IPS DF 6.9 (cell line): ENCODE measurements around the gene NCKAP5.

Experiments
- DNase-seq: peaks from one replicate; pipeline ENCODE4 v3.0.0-alpha.2; 2013; ENCODE audit warnings: low read depth, low spot score
- H3K27ac ChIP-seq: one replicate; pipeline ENCODE4 v1.5.1; 2013; ENCODE audit warnings: low read length, control low read depth
- H3K27me3 ChIP-seq: 2 replicates; pipeline ENCODE4 v1.6.1; 2013; ENCODE audit warnings: mild to moderate bottlenecking, low read length; ENCODE audit not compliant: control insufficient read depth, insufficient read depth
- H3K36me3 ChIP-seq: 2 replicates; pipeline ENCODE4 v1.6.1; 2013; ENCODE audit warnings: low read length; ENCODE audit not compliant: control insufficient read depth, insufficient read depth
- H3K4me1 ChIP-seq: 2 replicates; pipeline ENCODE4 v1.6.1; 2013; ENCODE audit warnings: low read length; ENCODE audit not compliant: control insufficient read depth, insufficient read depth
- H3K4me3 ChIP-seq: 2 replicates; pipeline ENCODE4 v1.5.1; 2013; ENCODE audit warnings: mild to moderate bottlenecking, low read length
- H3K9me3 ChIP-seq: 2 replicates; pipeline ENCODE4 v1.6.1; 2013; ENCODE audit warnings: low read length, inconsistent platforms; ENCODE audit not compliant: control insufficient read depth, insufficient read depth
- WGBS: extraction: QIAGEN DNeasy Blood & Tissue Kit; methylation state at CpG from one replicate; pipeline ENCODE4 v1.1.7; 2013; ENCODE audit warnings: mixed read lengths, missing lambda C conversion rate; ENCODE audit not compliant: insufficient read length, insufficient coverage; 5-methylcytosine and 5-hydroxymethylcytosine counted together

Gene NCKAP5

DNA sequence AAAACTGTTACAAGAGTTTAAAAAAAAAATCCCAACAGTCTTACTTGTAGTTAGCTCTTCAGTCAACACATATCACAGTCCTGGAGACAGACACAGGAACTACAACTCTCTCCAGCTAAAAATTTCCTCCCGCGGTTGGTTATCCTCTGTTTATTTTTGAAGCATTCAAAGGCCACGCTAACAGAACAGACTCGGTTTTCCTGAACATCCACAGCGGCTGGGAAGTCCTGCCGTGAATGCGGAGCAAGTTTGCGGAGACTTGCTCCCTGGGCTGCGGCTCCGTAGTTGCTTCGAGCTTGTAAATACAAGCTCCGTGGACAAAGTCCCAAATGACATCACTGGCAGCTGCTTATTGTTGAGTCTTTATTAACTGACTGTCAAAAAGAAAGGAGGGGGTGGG is at the start of gene NCKAP5:
TSS of gene NCKAP5 (minus strand) at position 292 of the 400 bp plus-strand sequence. CDS start 50,937 bp downstream, outside the sequence.
- H3K27ac ChIP-seq: no peak within 1 kb of the TSS
- H3K27me3 ChIP-seq: no peaks in the 10 kb centered on the region
- DNase-seq: no peak
- H3K9me3 ChIP-seq: no peaks in the 10 kb centered on the region
- no peaks in the 10 kb centered on the region for H3K36me3 ChIP-seq
- H3K4me3 ChIP-seq: no peak within 1 kb of the TSS
- WGBS: no CpG with 5 or more reads among the region's 12 CpGs
- H3K4me1 ChIP-seq: peaks cover 5% of the 10 kb centered on the region; the same call in 1 of the 2 replicates

DNA sequence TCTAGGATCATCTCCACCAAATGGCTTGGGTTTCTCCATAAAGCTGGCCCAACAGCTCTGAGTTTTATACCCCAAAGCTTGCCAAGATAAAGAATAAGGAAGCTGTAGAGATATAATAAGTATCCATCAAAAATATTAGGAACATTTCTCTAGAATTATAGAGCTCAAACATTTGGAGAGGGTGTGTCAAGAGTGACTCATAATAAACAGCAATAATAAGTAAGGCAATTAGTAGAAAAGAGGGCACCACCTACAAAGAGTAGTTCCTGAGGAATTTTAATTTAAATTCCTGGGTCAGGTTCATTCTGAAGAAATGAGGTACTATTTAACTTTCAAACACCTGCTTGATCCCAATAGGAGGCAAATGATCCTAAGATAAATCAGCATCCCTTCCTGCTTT is 41.4 kb upstream of the NCKAP5 start:
- Histone ChIP-seq H3K27me3 (no peaks in the 10 kb centered on the region), H3K9me3 (no peaks in the 10 kb centered on the region), H3K27ac (no peak overlapping the region), H3K4me3 (no peak overlapping the region), H3K4me1 (no peaks in the 10 kb centered on the region), H3K36me3 (no peaks in the 10 kb centered on the region)
- DNase-seq: no peak

DNA sequence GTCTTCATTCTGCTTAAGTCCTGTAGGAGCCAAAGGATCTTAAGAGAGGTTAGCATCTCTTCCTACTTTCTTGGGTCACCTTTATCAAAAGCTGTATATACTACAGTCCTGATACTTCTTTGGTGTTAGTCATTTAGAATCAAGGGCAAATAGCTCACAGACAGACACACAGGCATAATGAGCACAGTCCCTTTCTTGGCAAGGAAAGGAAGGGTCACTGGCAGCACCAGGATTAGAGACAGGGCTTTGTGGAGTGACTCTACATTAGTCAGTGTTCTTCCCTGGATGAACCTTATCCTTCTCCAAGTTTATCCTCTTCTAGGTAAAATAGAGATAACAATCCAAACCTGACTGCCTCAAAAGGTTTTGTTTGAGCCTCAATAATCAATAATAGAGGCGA is 40.0 kb upstream of the NCKAP5 start:
- H3K27me3 ChIP-seq: no peaks in the 10 kb centered on the region
- DNase-seq: no peak
- H3K4me3 ChIP-seq: no peak overlapping the region
- H3K27ac ChIP-seq: no peak overlapping the region
- H3K36me3 ChIP-seq: no peaks in the 10 kb centered on the region
- WGBS: no CpG with 5 or more reads among the region's 1 CpG
- H3K9me3 ChIP-seq: no peaks in the 10 kb centered on the region
- H3K4me1 ChIP-seq: no peaks in the 10 kb centered on the region

DNA sequence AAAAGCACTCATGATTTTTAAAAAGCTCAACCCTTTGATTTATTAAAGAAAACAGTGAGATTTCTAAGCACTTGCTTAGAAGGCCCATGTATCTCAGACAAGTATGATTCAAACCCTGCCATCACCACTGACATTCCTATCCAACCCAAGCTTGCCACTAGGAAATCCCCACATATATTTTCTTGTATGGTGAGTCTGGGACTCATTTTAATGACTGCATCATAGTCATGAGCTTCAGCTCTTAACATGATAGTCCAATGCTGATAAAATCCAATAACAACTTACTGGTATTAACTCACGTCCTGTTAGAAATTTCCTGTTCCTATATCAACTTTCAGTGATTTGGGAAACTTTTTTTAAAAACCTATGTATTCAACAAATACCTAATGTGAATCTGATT is 39.4 kb upstream of the NCKAP5 start:
- Histone ChIP-seq H3K4me3 (no peak overlapping the region), H3K27me3 (no peaks in the 10 kb centered on the region), H3K27ac (no peak overlapping the region), H3K9me3 (no peaks in the 10 kb centered on the region), H3K36me3 (no peaks in the 10 kb centered on the region), H3K4me1 (no peaks in the 10 kb centered on the region)
- no peak for DNase-seq
- no CpG with 5 or more reads among the region's 1 CpG for WGBS

DNA sequence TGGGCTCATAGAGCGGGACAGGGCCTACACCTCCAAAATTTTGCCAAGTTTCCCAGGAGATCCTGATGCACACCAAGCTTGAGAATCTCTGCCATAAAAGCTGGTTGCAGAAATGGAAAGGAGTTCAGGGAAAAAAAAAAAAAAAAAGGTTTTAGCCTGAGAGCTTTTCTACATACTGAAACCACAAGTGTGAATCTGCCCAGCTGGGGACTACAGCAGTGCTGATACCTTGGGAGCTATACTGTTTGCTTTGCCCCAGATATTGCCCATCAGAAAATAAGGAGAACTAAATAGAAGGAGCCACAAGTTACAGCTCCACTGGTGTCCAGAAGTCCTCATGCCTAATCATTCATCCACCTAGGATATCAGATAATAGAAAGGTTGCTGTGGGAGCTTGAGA is 38.4 kb upstream of the NCKAP5 start:
- H3K27ac ChIP-seq: no peak overlapping the region
- no CpG with 5 or more reads among the region's 1 CpG for WGBS
- H3K27me3 ChIP-seq: no peaks in the 10 kb centered on the region
- no peak for DNase-seq
- no peak overlapping the region for H3K4me3 ChIP-seq
- H3K36me3 ChIP-seq: no peaks in the 10 kb centered on the region
- no peaks in the 10 kb centered on the region for H3K9me3 ChIP-seq
- H3K4me1 ChIP-seq: no peaks in the 10 kb centered on the region

DNA sequence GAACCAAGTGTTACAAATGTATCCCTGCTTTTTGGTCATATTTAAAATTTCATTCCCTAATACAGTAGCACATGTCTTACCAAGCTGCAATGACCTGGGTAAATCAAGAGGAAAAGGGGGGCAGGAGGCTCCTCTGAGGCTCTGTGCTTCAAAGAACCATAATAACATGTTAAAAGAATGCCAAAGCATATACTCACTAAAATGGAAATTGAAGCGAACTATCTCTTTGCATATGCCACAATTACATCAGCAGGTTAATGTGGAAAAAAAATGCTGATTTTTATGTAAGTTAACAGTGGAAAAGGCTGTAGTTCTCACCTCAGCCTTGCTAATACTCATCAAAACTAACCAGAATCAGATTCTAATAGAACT is 37.5 kb upstream of the NCKAP5 start:
- no CpG with 5 or more reads among the region's 1 CpG for WGBS
- no peak overlapping the region for H3K4me3 ChIP-seq
- no peak for DNase-seq
- no peaks in the 10 kb centered on the region for H3K27me3 ChIP-seq
- H3K4me1 ChIP-seq: no peaks in the 10 kb centered on the region
- no peaks in the 10 kb centered on the region for H3K9me3 ChIP-seq
- no peak overlapping the region for H3K27ac ChIP-seq
- H3K36me3 ChIP-seq: no peaks in the 10 kb centered on the region

DNA sequence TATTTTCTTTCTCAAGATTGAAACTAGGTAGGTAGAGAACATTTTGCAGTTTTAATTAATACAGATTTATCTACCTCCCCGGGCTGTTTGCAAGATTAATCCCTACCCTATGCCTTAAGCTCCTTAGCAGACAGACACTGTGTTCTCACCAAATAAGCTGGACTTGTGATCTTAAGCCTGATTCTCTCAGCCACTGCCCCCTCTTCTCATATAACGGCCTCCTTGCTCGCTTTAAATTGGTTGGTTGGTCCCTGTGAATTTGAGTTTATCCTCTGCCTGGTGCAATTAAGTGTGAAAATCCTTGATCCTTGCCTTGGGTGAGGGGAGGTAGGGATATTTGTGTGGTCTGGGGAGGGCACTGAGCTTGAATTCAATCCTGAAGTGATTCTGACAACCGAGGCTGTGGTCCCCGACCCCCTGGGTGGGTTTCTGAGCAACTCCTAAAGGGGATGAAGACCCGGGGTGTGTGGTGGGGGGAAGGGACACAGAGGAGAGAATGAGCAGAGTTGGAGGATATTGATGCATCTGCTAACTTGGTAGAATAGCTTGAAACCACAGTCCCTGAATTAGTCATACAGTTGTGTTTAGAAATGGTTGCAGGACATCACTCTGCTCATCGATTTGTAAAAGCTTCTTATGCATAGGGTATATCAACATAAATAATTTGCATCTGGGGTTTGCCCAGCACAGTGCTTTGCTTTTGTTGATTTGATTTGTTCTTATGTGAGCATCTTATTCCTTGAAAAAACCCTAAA is 36.9 kb upstream of the NCKAP5 start:
- H3K4me3 ChIP-seq: no peak overlapping the region
- H3K27ac ChIP-seq: no peak overlapping the region
- no CpG with 5 or more reads among the region's 7 CpGs for WGBS
- no peaks in the 10 kb centered on the region for H3K36me3 ChIP-seq
- no peak for DNase-seq
- H3K27me3 ChIP-seq: no peaks in the 10 kb centered on the region
- H3K4me1 ChIP-seq: no peaks in the 10 kb centered on the region
- H3K9me3 ChIP-seq: no peaks in the 10 kb centered on the region

DNA sequence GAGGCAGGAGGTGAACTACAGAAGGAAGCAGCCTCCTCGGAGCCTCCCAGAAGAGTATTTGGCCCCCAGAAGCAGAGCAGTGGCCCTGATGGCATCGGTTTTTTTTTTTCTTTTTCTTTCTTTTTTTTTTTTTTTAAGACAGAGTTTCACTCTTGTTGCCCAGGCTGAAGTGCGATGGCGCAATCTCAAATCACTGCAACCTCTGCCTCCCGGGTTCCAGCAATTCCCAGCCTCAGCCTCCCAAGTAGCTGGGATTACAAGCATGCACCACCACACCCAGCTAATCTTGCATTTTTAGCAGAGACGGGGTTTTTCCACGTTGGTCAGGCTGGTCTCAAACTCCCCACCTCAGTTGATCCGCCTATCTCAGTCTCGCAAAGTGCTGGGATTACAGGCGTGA is 34.8 kb upstream of the NCKAP5 start:
- Histone ChIP-seq H3K36me3 (no peaks in the 10 kb centered on the region), H3K27ac (no peak overlapping the region), H3K27me3 (no peaks in the 10 kb centered on the region), H3K4me1 (no peaks in the 10 kb centered on the region), H3K4me3 (no peak overlapping the region), H3K9me3 (no peaks in the 10 kb centered on the region)
- no peak for DNase-seq
- WGBS: no CpG with 5 or more reads among the region's 10 CpGs

DNA sequence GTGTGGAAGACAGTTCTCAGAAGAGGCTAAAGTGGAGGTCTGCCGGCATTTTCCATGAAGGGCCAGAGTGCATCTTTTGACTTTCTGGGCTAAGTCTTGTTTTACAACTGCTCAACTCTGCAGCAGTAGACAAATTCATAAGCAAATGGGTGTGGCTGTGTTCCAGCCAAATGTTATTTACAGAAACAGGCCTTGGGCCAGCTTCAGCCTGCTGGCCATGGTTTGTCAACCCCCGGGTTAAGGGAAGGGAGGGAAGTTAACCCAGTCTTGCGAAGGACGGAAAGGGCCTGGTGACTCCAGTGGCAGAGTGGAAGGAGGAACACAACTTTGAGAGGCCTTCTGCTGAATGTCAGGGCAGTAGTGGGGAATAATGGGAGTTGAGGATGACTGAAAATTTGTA is 34.3 kb upstream of the NCKAP5 start:
- H3K4me3 ChIP-seq: no peak overlapping the region
- H3K36me3 ChIP-seq: no peaks in the 10 kb centered on the region
- H3K27ac ChIP-seq: no peak overlapping the region
- no peaks in the 10 kb centered on the region for H3K9me3 ChIP-seq
- H3K27me3 ChIP-seq: no peaks in the 10 kb centered on the region
- H3K4me1 ChIP-seq: no peaks in the 10 kb centered on the region
- no CpG with 5 or more reads among the region's 4 CpGs for WGBS
- no peak for DNase-seq

DNA sequence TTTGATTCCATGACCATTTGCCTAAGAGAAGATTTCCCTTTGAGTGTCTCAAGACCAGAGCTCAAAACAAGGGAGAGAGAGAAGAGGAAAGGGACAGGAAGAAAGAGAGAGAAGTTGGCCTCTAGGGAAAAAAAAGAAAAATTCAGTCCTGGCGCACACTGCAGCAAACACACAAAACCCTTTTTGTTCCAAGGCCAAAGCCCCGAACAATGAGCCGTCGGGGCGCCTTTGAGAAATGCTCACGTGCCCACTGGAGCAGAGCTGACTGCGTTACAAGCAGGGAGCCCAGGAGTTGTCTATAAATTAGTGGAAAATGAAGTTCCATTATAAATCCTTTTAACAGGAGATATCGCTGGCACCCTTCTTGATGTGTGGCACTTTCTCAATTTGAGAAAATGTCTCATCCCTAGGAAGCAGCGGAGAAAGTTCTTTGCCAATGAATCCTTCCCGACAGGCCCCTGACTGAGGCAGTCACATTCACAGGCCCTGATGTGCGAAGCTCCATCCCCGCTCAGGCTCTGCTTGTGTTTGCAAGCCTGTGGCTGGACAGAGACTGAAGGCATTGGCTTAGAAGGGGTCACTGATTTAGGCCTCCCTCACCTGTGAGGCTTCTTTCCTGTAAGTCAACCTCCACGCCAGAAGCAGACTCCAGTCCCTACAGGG is 32.1 kb upstream of the NCKAP5 start:
- Histone ChIP-seq H3K36me3 (no peaks in the 10 kb centered on the region), H3K27ac (no peak overlapping the region), H3K4me1 (no peaks in the 10 kb centered on the region), H3K9me3 (no peaks in the 10 kb centered on the region), H3K4me3 (no peak overlapping the region), H3K27me3 (no peaks in the 10 kb centered on the region)
- DNase-seq: no peak
- no CpG with 5 or more reads among the region's 13 CpGs for WGBS

DNA sequence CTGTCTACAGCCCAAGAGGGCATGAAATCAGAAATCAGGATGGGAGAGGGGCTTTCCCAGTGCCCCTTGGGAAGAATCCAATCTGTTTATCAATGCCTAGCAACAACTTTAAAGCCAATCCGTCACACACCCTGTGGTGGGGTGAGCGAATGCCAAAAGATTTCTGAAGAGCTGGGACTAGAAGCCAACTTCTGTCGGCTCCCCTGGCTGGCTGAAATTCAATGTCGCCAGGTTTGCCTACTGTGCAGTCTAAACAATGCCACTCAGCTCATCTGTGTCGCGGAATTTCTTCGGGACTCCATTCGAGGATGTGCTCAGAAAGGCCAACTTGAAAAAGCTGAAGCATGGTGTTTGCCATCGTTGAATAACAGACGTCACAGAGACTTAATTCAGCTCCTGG is 31.5 kb upstream of the NCKAP5 start:
- WGBS: no CpG with 5 or more reads among the region's 10 CpGs
- no peak for DNase-seq
- H3K9me3 ChIP-seq: no peaks in the 10 kb centered on the region
- no peak overlapping the region for H3K27ac ChIP-seq
- H3K4me3 ChIP-seq: no peak overlapping the region
- no peaks in the 10 kb centered on the region for H3K27me3 ChIP-seq
- no peaks in the 10 kb centered on the region for H3K36me3 ChIP-seq
- H3K4me1 ChIP-seq: no peaks in the 10 kb centered on the region
